ENCODE data around the gene TES.
"Not testable (repeated sequence)": the region's sequence is repeated elsewhere in the genome, so short reads cannot be mapped to it uniquely, and the experiment has no call there.

TES gene

GRCh38 chr7:116241291-116241690 is 31.0 kb downstream of the TES start:
- DNase-seq (ENCODE audit: low read depth), result no peak
- TF ChIP-seq MYC (IDR thresholded peaks at IDR 0.05; ENCODE audit: low read depth, low read length) (no peak), CTCF (IDR thresholded peaks at IDR 0.05; ENCODE audit: low read depth, low read length) (no peak), MAX (IDR thresholded peaks at IDR 0.05; ENCODE audit: low read depth, low read length) (no peak), POLR2A (IDR thresholded peaks at IDR 0.05; ENCODE audit: extremely low read depth, insufficient read length) (no peak)
- H3K4me3 ChIP-seq (ENCODE audit: low read depth, low read length), result no peak overlapping the region

GRCh38 chr7:116242178-116242577 is 31.8 kb downstream of the TES start:
- no peak for DNase-seq (ENCODE audit: low read depth)
- TF ChIP-seq POLR2A (IDR thresholded peaks at IDR 0.05; ENCODE audit: extremely low read depth, insufficient read length), result no peak
- TF ChIP-seq MAX (IDR thresholded peaks at IDR 0.05; ENCODE audit: low read depth, low read length), result no peak
- no peak for TF ChIP-seq CTCF (IDR thresholded peaks at IDR 0.05; ENCODE audit: low read depth, low read length)
- no peak for TF ChIP-seq MYC (IDR thresholded peaks at IDR 0.05; ENCODE audit: low read depth, low read length)
- H3K4me3 ChIP-seq (ENCODE audit: low read depth, low read length), result no peak overlapping the region

- no peak for DNase-seq (ENCODE audit: low read depth)
- TF ChIP-seq MYC (IDR thresholded peaks at IDR 0.05; ENCODE audit: low read depth, low read length) (no peak), POLR2A (IDR thresholded peaks at IDR 0.05; ENCODE audit: extremely low read depth, insufficient read length) (no peak), CTCF (IDR thresholded peaks at IDR 0.05; ENCODE audit: low read depth, low read length) (no peak), MAX (IDR thresholded peaks at IDR 0.05; ENCODE audit: low read depth, low read length) (no peak)
- no peak overlapping the region for H3K4me3 ChIP-seq (ENCODE audit: low read depth, low read length)
Observed at GRCh38 chr7:116242759-116243158, 32.4 kb downstream of the TES start.

- DNase-seq (ENCODE audit: low read depth); H3K4me3 ChIP-seq (ENCODE audit: low read depth, low read length): not testable (repeated sequence)
Observed at GRCh38 chr7:116244803-116245202, 34.5 kb downstream of the TES start.

GRCh38 chr7:116246357-116246756 is 36.0 kb downstream of the TES start:
- TF ChIP-seq POLR2A (IDR thresholded peaks at IDR 0.05; ENCODE audit: extremely low read depth, insufficient read length) (no peak), MYC (IDR thresholded peaks at IDR 0.05; ENCODE audit: low read depth, low read length) (no peak), CTCF (IDR thresholded peaks at IDR 0.05; ENCODE audit: low read depth, low read length) (no peak), MAX (IDR thresholded peaks at IDR 0.05; ENCODE audit: low read depth, low read length) (no peak)
- H3K4me3 ChIP-seq (ENCODE audit: low read depth, low read length), result no peak overlapping the region
- DNase-seq (ENCODE audit: low read depth), result no peak

GRCh38 chr7:116249969-116250553 is 39.7 kb downstream of the TES start:
- peak; percentile 41 for DNase-seq (ENCODE audit: low read depth)
- TF ChIP-seq MYC (IDR thresholded peaks at IDR 0.05; ENCODE audit: low read depth, low read length) (no peak), CTCF (IDR thresholded peaks at IDR 0.05; ENCODE audit: low read depth, low read length) (peak; percentile 54)
- H3K4me3 ChIP-seq (ENCODE audit: low read depth, low read length), result no peak overlapping the region
